ENCODE results near the gene SV2B.

DNA sequence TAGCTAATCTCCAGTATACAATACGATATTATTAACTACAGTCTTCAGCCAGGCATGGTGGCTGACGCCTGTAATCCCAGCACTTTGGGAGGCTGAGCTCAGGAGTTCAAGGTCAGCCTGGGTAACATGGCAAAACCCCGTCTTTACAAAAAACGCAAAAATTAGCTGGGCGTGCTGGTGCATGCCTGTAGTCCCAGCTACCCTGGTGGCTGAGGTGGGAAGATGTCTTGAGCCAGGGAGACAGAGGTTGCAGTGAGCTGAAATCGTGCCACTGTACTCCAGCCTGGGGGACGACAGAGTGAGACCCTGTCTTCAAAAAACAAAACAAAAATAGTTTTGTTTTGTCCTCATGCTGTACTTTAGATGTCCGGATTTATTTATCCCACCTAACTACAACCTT is 29.2 kb upstream of the SV2B start:
- TF ChIP-seq EZH2 (IDR thresholded peaks at IDR 0.05; ENCODE audit: low read length, missing control alignments), result no peak
- TF ChIP-seq, protein P1, sequence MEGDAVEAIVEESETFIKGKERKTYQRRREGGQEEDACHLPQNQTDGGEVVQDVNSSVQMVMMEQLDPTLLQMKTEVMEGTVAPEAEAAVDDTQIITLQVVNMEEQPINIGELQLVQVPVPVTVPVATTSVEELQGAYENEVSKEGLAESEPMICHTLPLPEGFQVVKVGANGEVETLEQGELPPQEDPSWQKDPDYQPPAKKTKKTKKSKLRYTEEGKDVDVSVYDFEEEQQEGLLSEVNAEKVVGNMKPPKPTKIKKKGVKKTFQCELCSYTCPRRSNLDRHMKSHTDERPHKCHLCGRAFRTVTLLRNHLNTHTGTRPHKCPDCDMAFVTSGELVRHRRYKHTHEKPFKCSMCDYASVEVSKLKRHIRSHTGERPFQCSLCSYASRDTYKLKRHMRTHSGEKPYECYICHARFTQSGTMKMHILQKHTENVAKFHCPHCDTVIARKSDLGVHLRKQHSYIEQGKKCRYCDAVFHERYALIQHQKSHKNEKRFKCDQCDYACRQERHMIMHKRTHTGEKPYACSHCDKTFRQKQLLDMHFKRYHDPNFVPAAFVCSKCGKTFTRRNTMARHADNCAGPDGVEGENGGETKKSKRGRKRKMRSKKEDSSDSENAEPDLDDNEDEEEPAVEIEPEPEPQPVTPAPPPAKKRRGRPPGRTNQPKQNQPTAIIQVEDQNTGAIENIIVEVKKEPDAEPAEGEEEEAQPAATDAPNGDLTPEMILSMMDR (conservative IDR thresholded peaks at IDR 0.05 in 1 of 2, IDR thresholded peaks at IDR 0.05 in 1 of 2; ENCODE audit: low read depth in 1 of 2, low read length in 2 of 2), result no peak
